ENCODE results near the gene SLC35F3.

DNA sequence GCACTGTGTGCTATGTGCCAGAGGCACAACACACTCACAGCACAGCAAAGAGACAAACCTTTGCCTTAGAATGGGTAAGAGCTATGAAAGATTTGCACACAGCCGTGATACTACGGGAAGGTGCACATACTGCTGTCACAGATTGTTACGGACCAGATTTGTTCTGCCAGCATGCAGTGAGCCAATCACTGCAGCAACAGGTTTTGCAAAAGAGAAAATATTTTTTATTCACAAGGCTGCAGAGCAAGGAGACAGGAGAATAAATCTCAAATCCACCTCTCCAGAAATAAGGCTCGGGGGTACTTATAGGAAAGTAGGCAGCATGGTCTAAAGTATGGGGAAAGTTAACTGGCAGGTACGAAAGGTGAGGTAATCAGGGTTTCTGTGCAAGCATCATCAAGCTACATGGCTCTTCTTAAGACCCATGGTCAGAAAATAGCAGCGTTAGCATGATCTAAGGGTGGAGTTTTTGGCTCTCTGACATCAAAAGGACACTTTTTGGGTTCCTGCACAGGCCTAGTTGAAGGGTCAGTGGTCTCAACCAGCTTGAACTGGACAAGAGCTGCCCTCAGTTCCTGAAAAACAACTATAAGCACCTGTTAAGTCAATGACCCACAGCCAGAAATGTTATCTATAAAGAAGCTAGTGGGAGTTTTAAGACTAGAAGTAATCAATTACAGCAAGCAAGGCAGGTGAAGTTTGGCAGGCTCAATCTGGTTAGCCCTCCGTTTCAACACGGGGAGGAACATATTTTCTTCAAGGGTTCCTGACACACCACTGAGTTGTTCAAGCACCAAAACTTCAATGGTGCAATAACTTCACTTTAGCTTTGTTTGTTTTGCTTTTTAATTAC is 186.0 kb downstream of the SLC35F3 start:
- TF ChIP-seq, protein P1, sequence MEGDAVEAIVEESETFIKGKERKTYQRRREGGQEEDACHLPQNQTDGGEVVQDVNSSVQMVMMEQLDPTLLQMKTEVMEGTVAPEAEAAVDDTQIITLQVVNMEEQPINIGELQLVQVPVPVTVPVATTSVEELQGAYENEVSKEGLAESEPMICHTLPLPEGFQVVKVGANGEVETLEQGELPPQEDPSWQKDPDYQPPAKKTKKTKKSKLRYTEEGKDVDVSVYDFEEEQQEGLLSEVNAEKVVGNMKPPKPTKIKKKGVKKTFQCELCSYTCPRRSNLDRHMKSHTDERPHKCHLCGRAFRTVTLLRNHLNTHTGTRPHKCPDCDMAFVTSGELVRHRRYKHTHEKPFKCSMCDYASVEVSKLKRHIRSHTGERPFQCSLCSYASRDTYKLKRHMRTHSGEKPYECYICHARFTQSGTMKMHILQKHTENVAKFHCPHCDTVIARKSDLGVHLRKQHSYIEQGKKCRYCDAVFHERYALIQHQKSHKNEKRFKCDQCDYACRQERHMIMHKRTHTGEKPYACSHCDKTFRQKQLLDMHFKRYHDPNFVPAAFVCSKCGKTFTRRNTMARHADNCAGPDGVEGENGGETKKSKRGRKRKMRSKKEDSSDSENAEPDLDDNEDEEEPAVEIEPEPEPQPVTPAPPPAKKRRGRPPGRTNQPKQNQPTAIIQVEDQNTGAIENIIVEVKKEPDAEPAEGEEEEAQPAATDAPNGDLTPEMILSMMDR (IDR thresholded peaks at IDR 0.05 in 4 of 5, conservative IDR thresholded peaks at IDR 0.05 in 1 of 5) = no peak
- no peak for TF ChIP-seq POLR2A (IDR thresholded peaks at IDR 0.05)
